HEK293 (cell line): ENCODE results near the gene RBFOX2.
"Not testable (repeated sequence)": the region's sequence is repeated elsewhere in the genome, so short reads cannot be mapped to it uniquely, and the experiment has no call there.

Source experiments
- CTCF ChIP-seq: fragments of 450-650 bp; formaldehyde crosslinking; IDR thresholded peaks from 2 replicates; pipeline ENCODE4 v1.5.1; 2016; ENCODE audit warnings: missing biosample characterization, missing genetic modification characterization
- YY1 ChIP-seq: fragments of 450-650 bp; formaldehyde crosslinking; IDR thresholded peaks from 2 replicates; pipeline ENCODE4 v1.5.1; 2018; ENCODE audit warnings: missing biosample characterization, missing genetic modification characterization
- ZNF791 ChIP-seq: fragments of 450-650 bp; formaldehyde crosslinking; IDR thresholded peaks from 2 replicates; pipeline ENCODE4 v1.5.1; 2016; ENCODE audit warnings: missing biosample characterization, missing genetic modification characterization
- ZNF792 ChIP-seq: fragments of 450-650 bp; formaldehyde crosslinking; IDR thresholded peaks from 2 replicates; pipeline ENCODE4 v1.5.1; 2016; ENCODE audit warnings: missing biosample characterization, missing genetic modification characterization

- TF ChIP-seq CTCF, ZNF791, YY1, ZNF792 (tag by site-specific recombination): not testable (repeated sequence)
Observed at GRCh38 chr22:35993727-35994126, 34.9 kb downstream of the RBFOX2 start.
